ENCODE data around the gene TRAF1.
A peak's percentile ranks its signal among the peaks of the same experiment; 100 is the strongest.

Gene TRAF1

GRCh38 chr9:120919843-120920805, 6.5 kb downstream of the TRAF1 start:
- no peak overlapping the region for H3K4me3 ChIP-seq (replicated peaks in 1 of 2; ENCODE audit: low read depth in 2 of 2, low read length in 2 of 2)
- TF ChIP-seq CTCF (IDR thresholded peaks at IDR 0.05; ENCODE audit: low read depth, low read length), result no peak
- peak in 1 of 2 donors; percentile 32 for DNase-seq (ENCODE audit: low read depth in 2 of 2)

GRCh38 chr9:120918931-120919842, 7.4 kb downstream of the TRAF1 start:
- no peak overlapping the region for H3K4me3 ChIP-seq (replicated peaks in 1 of 2; ENCODE audit: low read depth in 2 of 2, low read length in 2 of 2)
- no peak for DNase-seq (ENCODE audit: low read depth in 2 of 2)
- no peak for TF ChIP-seq CTCF (IDR thresholded peaks at IDR 0.05; ENCODE audit: low read depth, low read length)

GRCh38 chr9:120917929-120918762, 8.4 kb downstream of the TRAF1 start:
- DNase-seq (ENCODE audit: low read depth in 2 of 2), result no peak
- no peak for TF ChIP-seq CTCF (IDR thresholded peaks at IDR 0.05; ENCODE audit: low read depth, low read length)
- H3K4me3 ChIP-seq (replicated peaks in 1 of 2; ENCODE audit: low read depth in 2 of 2, low read length in 2 of 2), result no peak overlapping the region

- DNase-seq (ENCODE audit: low read depth in 2 of 2), result no peak
- no peak for TF ChIP-seq CTCF (IDR thresholded peaks at IDR 0.05; ENCODE audit: low read depth, low read length)
- H3K4me3 ChIP-seq (replicated peaks in 1 of 2; ENCODE audit: low read depth in 2 of 2, low read length in 2 of 2), result no peak overlapping the region
Observed at GRCh38 chr9:120916991-120917880, 9.4 kb downstream of the TRAF1 start.

- peak; percentile 12 for TF ChIP-seq CTCF (IDR thresholded peaks at IDR 0.05; ENCODE audit: low read depth, low read length)
- DNase-seq (ENCODE audit: low read depth in 2 of 2), result peak; percentile 81 to 89
- no peak overlapping the region for H3K4me3 ChIP-seq (replicated peaks in 1 of 2; ENCODE audit: low read depth in 2 of 2, low read length in 2 of 2)
Observed at GRCh38 chr9:120916588-120916987, 10.0 kb downstream of the TRAF1 start.
